ENCODE data around the gene CHAT.

DNA sequence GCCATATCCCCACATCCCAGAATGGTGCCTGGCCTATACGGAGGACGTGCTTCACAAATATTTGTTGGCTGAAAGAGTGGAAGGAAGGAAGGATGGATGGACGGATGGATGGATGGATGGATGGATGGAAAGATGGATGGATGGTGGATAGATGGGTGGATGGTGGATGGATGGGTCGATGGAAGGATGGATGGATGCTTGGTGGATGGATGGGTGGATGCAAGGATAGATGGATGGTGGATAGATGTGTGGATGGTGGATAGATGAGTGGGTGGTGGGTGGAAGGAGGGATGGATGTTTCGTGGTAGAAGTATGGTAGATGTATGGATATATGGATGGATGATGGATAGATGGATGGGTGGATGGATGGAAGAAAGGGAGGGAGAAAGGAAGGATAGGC, 10.8 kb downstream of the CHAT start:
- TF ChIP-seq, protein P1, sequence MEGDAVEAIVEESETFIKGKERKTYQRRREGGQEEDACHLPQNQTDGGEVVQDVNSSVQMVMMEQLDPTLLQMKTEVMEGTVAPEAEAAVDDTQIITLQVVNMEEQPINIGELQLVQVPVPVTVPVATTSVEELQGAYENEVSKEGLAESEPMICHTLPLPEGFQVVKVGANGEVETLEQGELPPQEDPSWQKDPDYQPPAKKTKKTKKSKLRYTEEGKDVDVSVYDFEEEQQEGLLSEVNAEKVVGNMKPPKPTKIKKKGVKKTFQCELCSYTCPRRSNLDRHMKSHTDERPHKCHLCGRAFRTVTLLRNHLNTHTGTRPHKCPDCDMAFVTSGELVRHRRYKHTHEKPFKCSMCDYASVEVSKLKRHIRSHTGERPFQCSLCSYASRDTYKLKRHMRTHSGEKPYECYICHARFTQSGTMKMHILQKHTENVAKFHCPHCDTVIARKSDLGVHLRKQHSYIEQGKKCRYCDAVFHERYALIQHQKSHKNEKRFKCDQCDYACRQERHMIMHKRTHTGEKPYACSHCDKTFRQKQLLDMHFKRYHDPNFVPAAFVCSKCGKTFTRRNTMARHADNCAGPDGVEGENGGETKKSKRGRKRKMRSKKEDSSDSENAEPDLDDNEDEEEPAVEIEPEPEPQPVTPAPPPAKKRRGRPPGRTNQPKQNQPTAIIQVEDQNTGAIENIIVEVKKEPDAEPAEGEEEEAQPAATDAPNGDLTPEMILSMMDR (IDR thresholded peaks at IDR 0.05) = no peak
- no peak for TF ChIP-seq POLR2A (IDR thresholded peaks at IDR 0.05)
